ENCODE measurements around the gene DCUN1D4.

GRCh38 chr4:51842554-51843308, at the start of gene DCUN1D4:
- TF ChIP-seq CTCF (IDR thresholded peaks at IDR 0.05; ENCODE audit: insufficient read depth, low read length) (no peak), GABPA (IDR thresholded peaks at IDR 0.05; ENCODE audit: low read depth) (no peak), POLR2AphosphoS5 (IDR thresholded peaks at IDR 0.05; ENCODE audit: low read depth) (no peak), REST (IDR thresholded peaks at IDR 0.05; ENCODE audit: insufficient replicate concordance, low read depth) (no peak), SPI1 (IDR thresholded peaks at IDR 0.05; ENCODE audit: borderline replicate concordance, low read depth) (no peak)
